Sigmoid colon (tissue), 4 donors: ENCODE results near the gene STRADA.

Source experiments
- EP300 ChIP-seq, 4 donors: sonication (generic); formaldehyde crosslinking; IDR thresholded peaks; one replicate each; pipeline ENCODE4 v1.6.1; 2017; ENCODE audit warnings: antibody characterized with exemption in 4 of 4
- POLR2A ChIP-seq, 2 donors: fragments of 450-650 bp; IDR thresholded peaks; one replicate each; pipeline ENCODE4 v1.6.1; 2016; ENCODE audit warnings: antibody characterized with exemption in 2 of 2, mild to moderate bottlenecking in 2 of 2, moderate library complexity in 2 of 2
- POLR2AphosphoS5 ChIP-seq, 4 donors: sonication (generic); formaldehyde crosslinking; IDR thresholded peaks; one replicate each; pipeline ENCODE4 v1.6.1; 2017; ENCODE audit warnings: antibody characterized with exemption in 4 of 4
- TF ChIP-seq, protein P1 (sequence below), 4 experiments: fragments of 450-650 bp in 3 of 4; fragments of 200-600 bp in 1 of 4; IDR thresholded peaks; one replicate each; pipeline ENCODE4 v1.5.1; 2016 to 2019; ENCODE audit warnings: antibody characterized with exemption in 4 of 4, mild to moderate bottlenecking in 3 of 4, moderate library complexity in 2 of 4

DNA sequence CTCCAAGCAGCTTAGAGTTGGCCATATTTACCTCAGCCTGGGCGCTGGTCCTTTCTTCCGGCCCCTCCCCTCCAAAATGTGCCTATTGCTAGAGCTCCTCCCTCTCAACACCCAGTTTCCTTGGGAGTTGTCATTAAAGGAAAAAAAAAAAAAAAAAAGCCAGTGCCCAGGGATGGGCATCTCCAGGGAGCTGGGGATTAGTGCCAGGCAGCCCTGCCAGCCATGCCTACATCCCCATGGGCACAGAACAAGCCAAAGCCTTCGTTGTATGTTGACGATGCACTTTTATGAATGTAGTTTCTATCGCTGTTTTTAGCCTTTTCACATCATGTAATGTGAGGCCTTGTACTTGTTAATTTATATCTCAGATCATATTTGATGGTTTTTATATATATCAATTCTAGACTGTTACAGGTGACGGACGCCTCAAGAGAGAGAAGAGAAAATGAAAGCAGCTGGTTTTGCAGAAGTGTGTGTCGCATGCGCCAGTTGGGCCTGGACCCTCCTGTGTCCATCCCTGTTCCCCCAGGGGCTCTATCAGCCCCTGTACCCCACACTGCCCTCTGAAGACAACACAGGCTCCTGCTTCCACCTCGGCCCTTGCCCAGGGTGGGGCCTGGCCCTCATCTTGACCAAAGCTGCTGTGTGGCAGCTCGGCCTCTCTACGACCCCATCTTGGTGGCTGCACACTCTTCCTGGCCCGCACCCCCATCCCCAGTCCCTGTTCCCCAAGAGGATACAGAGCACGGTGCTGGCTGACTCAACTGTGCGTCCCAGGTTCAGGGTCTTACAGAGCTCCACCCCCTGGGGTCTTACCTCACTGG lies 46.4 kb downstream of the STRADA start:
- no peak for TF ChIP-seq POLR2A (IDR thresholded peaks at IDR 0.05)
- TF ChIP-seq, protein P1, sequence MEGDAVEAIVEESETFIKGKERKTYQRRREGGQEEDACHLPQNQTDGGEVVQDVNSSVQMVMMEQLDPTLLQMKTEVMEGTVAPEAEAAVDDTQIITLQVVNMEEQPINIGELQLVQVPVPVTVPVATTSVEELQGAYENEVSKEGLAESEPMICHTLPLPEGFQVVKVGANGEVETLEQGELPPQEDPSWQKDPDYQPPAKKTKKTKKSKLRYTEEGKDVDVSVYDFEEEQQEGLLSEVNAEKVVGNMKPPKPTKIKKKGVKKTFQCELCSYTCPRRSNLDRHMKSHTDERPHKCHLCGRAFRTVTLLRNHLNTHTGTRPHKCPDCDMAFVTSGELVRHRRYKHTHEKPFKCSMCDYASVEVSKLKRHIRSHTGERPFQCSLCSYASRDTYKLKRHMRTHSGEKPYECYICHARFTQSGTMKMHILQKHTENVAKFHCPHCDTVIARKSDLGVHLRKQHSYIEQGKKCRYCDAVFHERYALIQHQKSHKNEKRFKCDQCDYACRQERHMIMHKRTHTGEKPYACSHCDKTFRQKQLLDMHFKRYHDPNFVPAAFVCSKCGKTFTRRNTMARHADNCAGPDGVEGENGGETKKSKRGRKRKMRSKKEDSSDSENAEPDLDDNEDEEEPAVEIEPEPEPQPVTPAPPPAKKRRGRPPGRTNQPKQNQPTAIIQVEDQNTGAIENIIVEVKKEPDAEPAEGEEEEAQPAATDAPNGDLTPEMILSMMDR (IDR thresholded peaks at IDR 0.05), result no peak
- TF ChIP-seq POLR2AphosphoS5 (IDR thresholded peaks at IDR 0.05), result peak in 1 of 4 donors; percentile 0
- no peak for TF ChIP-seq EP300 (IDR thresholded peaks at IDR 0.05)
